ENCODE results near the gene ZBTB49. TPM values are rescaled to one million over a fixed set of nuclear protein-coding genes. Genes with fewer than 3 reads are reported as not detected.

ZBTB49 gene
- total and polyA plus RNA-seq, 2 of the 13 experiments (the other 11 are each of a cell fraction or from before 2014, with no cell fraction given) = 3.3 to 4.3 TPM

- TF ChIP-seq, protein P1, sequence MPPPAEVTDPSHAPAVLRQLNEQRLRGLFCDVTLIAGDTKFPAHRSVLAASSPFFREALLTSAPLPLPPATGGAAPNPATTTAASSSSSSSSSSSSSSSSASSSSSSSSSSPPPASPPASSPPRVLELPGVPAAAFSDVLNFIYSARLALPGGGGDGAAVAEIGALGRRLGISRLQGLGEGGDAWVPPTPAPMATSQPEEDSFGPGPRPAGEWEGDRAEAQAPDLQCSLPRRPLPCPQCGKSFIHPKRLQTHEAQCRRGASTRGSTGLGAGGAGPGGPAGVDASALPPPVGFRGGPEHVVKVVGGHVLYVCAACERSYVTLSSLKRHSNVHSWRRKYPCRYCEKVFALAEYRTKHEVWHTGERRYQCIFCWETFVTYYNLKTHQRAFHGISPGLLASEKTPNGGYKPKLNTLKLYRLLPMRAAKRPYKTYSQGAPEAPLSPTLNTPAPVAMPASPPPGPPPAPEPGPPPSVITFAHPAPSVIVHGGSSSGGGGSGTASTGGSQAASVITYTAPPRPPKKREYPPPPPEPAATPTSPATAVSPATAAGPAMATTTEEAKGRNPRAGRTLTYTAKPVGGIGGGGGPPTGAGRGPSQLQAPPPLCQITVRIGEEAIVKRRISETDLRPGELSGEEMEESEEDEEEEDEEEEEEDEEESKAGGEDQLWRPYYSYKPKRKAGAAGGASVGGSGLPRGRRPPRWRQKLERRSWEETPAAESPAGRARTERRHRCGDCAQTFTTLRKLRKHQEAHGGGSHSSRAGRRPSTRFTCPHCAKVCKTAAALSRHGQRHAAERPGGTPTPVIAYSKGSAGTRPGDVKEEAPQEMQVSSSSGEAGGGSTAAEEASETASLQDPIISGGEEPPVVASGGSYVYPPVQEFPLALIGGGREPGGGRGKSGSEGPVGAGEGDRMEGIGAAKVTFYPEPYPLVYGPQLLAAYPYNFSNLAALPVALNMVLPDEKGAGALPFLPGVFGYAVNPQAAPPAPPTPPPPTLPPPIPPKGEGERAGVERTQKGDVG (CRISPR knock-in tag; IDR thresholded peaks at IDR 0.05; ENCODE audit: borderline replicate concordance) = peak; percentile 29; the same call in 1 of the 2 replicates
- TF ChIP-seq ZNF354B (CRISPR knock-in tag; IDR thresholded peaks at IDR 0.05) (no peak), THAP11 (CRISPR knock-in tag; IDR thresholded peaks at IDR 0.05) (peak; percentile 91), ZMYM4 (CRISPR knock-in tag; IDR thresholded peaks at IDR 0.05) (peak; percentile 78; the same call in 1 of the 2 replicates), ZNF263 (CRISPR knock-in tag; IDR thresholded peaks at IDR 0.05) (no peak; the same call in 1 of the 2 replicates), ZNF460 (CRISPR knock-in tag; IDR thresholded peaks at IDR 0.05; ENCODE audit: borderline replicate concordance) (peak; percentile 41; the same call in 1 of the 2 replicates), HDAC1 (CRISPR knock-in tag; IDR thresholded peaks at IDR 0.05) (peak; percentile 93), U2AF1 (optimal IDR thresholded peaks at IDR 0.05; ENCODE audit: low read depth, low read length) (no peak), POLR2AphosphoS2 (IDR thresholded peaks at IDR 0.05; ENCODE audit: low read depth, low read length) (no peak), HMGXB3 (CRISPR knock-in tag; IDR thresholded peaks at IDR 0.05; ENCODE audit: borderline replicate concordance) (peak; percentile 79), ZFP37 (CRISPR knock-in tag; IDR thresholded peaks at IDR 0.05; ENCODE audit: borderline replicate concordance) (no peak), ZNF740 (CRISPR knock-in tag; IDR thresholded peaks at IDR 0.05) (no peak), GPN1 (CRISPR knock-in tag; IDR thresholded peaks at IDR 0.05; ENCODE audit: borderline replicate concordance) (no peak), ZNF766 (CRISPR knock-in tag; IDR thresholded peaks at IDR 0.05; ENCODE audit: borderline replicate concordance) (no peak), ZEB1 (IDR thresholded peaks at IDR 0.05; ENCODE audit: insufficient replicate concordance, low read depth) (no peak), CEBPG (CRISPR knock-in tag; IDR thresholded peaks at IDR 0.05) (peak; percentile 56; the same call in 1 of the 2 replicates)
- TF ChIP-seq, protein P2, sequence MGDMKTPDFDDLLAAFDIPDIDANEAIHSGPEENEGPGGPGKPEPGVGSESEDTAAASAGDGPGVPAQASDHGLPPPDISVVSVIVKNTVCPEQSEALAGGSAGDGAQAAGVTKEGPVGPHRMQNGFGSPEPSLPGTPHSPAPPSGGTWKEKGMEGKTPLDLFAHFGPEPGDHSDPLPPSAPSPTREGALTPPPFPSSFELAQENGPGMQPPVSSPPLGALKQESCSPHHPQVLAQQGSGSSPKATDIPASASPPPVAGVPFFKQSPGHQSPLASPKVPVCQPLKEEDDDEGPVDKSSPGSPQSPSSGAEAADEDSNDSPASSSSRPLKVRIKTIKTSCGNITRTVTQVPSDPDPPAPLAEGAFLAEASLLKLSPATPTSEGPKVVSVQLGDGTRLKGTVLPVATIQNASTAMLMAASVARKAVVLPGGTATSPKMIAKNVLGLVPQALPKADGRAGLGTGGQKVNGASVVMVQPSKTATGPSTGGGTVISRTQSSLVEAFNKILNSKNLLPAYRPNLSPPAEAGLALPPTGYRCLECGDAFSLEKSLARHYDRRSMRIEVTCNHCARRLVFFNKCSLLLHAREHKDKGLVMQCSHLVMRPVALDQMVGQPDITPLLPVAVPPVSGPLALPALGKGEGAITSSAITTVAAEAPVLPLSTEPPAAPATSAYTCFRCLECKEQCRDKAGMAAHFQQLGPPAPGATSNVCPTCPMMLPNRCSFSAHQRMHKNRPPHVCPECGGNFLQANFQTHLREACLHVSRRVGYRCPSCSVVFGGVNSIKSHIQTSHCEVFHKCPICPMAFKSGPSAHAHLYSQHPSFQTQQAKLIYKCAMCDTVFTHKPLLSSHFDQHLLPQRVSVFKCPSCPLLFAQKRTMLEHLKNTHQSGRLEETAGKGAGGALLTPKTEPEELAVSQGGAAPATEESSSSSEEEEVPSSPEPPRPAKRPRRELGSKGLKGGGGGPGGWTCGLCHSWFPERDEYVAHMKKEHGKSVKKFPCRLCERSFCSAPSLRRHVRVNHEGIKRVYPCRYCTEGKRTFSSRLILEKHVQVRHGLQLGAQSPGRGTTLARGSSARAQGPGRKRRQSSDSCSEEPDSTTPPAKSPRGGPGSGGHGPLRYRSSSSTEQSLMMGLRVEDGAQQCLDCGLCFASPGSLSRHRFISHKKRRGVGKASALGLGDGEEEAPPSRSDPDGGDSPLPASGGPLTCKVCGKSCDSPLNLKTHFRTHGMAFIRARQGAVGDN (CRISPR knock-in tag; IDR thresholded peaks at IDR 0.05) = peak; percentile 91
These were observed 41.8 kb upstream of the ZBTB49 start, which contains the start of gene TMEM128 (continued) for GRCh38 chr4:4248029-4248884.
